Heart left ventricle (tissue), 16 donors: Measurements from ENCODE around the gene CCDC178. TPM values are rescaled to one million over a fixed set of nuclear protein-coding genes. Genes with fewer than 3 reads are reported as not detected.
"Not testable (repeated sequence)": the region's sequence is repeated elsewhere in the genome, so short reads cannot be mapped to it uniquely, and the experiment has no call there.

Experiments used
- ATAC-seq, 4 donors: fragments of 200-7000 bp; cut with Tn5 transposase; one replicate each; pipeline ENCODE4 v1.9.1; 2020 to 2022; ENCODE audit warnings: moderate library complexity in 4 of 4, mild to moderate bottlenecking in 3 of 4, moderate number of reproducible peaks in 1 of 4
- DNase-seq, 5 donors: peaks; one replicate each; pipeline ENCODE4 v3.0.0-alpha.2; 2020
- H3K27ac ChIP-seq, 12 donors: fragments of 200-600 bp; sonication (generic) in 4 of 12; one replicate each; pipeline versions ENCODE4 v1.5.0 to v1.8.0; 2016 to 2022; ENCODE audit warnings: mild to moderate bottlenecking in 2 of 12
- H3K27me3 ChIP-seq, 9 donors: fragments of 200-600 bp; sonication (generic) in 2 of 9; one replicate each; pipeline versions ENCODE4 v1.5.1 to v1.8.0; 2016 to 2022; ENCODE audit warnings: mild to moderate bottlenecking in 3 of 9
- H3K36me3 ChIP-seq, 9 donors: fragments of 200-600 bp; sonication (generic) in 2 of 9; one replicate each; pipeline versions ENCODE4 v1.5.0 to v1.8.0; 2018 to 2022; ENCODE audit warnings: mild to moderate bottlenecking in 2 of 9
- H3K4me1 ChIP-seq, 12 donors: fragments of 200-600 bp; sonication (generic) in 4 of 12; one replicate each; pipeline versions ENCODE4 v1.5.0 to v1.8.0; 2016 to 2022; ENCODE audit warnings: mild to moderate bottlenecking in 3 of 12
- H3K4me3 ChIP-seq, 12 donors: fragments of 200-600 bp; sonication (generic) in 4 of 12; one replicate each; pipeline versions ENCODE4 v1.5.0 to v1.8.0; 2017 to 2022; ENCODE audit warnings: mild to moderate bottlenecking in 9 of 12, moderate library complexity in 4 of 12
- H3K9me3 ChIP-seq, 12 donors: fragments of 200-600 bp; sonication (generic) in 4 of 12; one replicate each; pipeline versions ENCODE4 v1.5.0 to v1.8.0; 2016 to 2022; ENCODE audit warnings: mild to moderate bottlenecking in 1 of 12
- CTCF ChIP-seq, 12 donors: fragments of 200-600 bp; sonication (generic) in 4 of 12; IDR thresholded peaks; one replicate each; pipeline versions ENCODE4 v1.5.0 to v1.8.0; 2018 to 2022; ENCODE audit warnings: antibody characterized with exemption in 12 of 12, mild to moderate bottlenecking in 5 of 12
- POLR2A ChIP-seq, 2 donors: fragments of 450-650 bp; IDR thresholded peaks; one replicate each; pipeline ENCODE4 v1.6.1; 2017; ENCODE audit warnings: antibody characterized with exemption in 2 of 2, mild to moderate bottlenecking in 2 of 2, moderate library complexity in 2 of 2
- WGBS, 4 donors: extraction: QIAGEN DNeasy Blood & Tissue Kit in 2 of 4; methylation state at CpG; one replicate each; pipeline versions ENCODE4 v1.1.5 to v1.1.7; 2013 to 2018; 5-methylcytosine and 5-hydroxymethylcytosine counted together
- intact Hi-C, 10 donors: fragments of 100-400 bp; cut with DNase I; formaldehyde crosslinking; loops; one replicate each; pipeline versions ENCODE4 v1.11.1 to v1.14.2; 2022
- polyA plus RNA-seq, 2 donors: library from polyadenylated mRNA; stranded (reverse); fragments of 200-250 nt; gene quantifications; one replicate each; pipeline ENCODE4 v1.2.3, GENCODE V29; 2013
- total RNA-seq, 9 donors: library from RNA; depleted of rRNA in 2 of 9; stranded (reverse); fragments of >200 nt in 2 of 9; fragmentation: NEBNext Ultra II Directional in 3 of 9; extraction: Animal tissue kit (Norgen Biotek cat#: 25700) in 3 of 9; gene quantifications; one replicate each; pipeline versions ENCODE4 v1.1.0 to v1.2.4, GENCODE V29; 2016 to 2023
- donor health status: ischemic (EF 13 %, LVEDD 7.1; RV severe dilation, severe dysfunction).
- donor health status: healthy with polysubstance abuse.
- donor health status: DM: no; HTN: yes; CAD: no.
- donor health status: DM: no; HTN: no; CAD: no.
- donor health status: ischemic (EF 25% LVEDD 6.9; RV normal size, moderate dysfunction).
- donor health status: ischemic (EF 25% LVEDD 5.7; RV mildly dilated, moderate dysfunction).
- donor health status: healthy.
- donor health status: DM: yes; HTN: yes; CAD: no.
- donor health status: ischemic (EF 35%, LVEDD 5.7; RV mildly dilated, moderate dysfunction).
- donor health status: nonischemic (EF 11% LVEDD 7.7; RV severe dilation, severe dysfunction).
- donor health status: DM: yes; HTN: yes; CAD: no.
- donor health status: PGD.
- donor health status: ischemic (EF 29% LVEDD 5.4; RV normal size, mild dysfunction).
- donor health status: nonischemic (EF 23%, LVEDD 6.1; RV moderate dilation, normal function).

CCDC178 gene
- total and polyA plus RNA-seq, 11 donors, result 0.23 to 1.00 (median 0.41) TPM; not detected in 3

GRCh38 chr18:33427549-33427948, 13.0 kb downstream of the CCDC178 start:
- H3K27ac ChIP-seq, result no peak overlapping the region
- no peaks in the 10 kb centered on the region for H3K4me1 ChIP-seq
- H3K27me3 ChIP-seq, result no peaks in the 10 kb centered on the region
- intact Hi-C loops, result no loop called here
- TF ChIP-seq POLR2A (IDR thresholded peaks at IDR 0.05), result no peak
- TF ChIP-seq CTCF (IDR thresholded peaks at IDR 0.05), result no peak
- H3K9me3 ChIP-seq, result no peaks in the 10 kb centered on the region
- DNase-seq (no peak), ATAC-seq (no peak)
- H3K36me3 ChIP-seq, result no peaks in the 10 kb centered on the region
- no peak overlapping the region for H3K4me3 ChIP-seq
- WGBS, 4 donors, result 79 to 85% (median 84%) methylated on average over 2 of the region's 2 CpGs

GRCh38 chr18:33424266-33424946, 16.1 kb downstream of the CCDC178 start:
- Histone ChIP-seq H3K9me3 (peaks cover 0 to 3% (median 0%) of the 10 kb centered on the region in 12 donors), H3K4me3 (no peak overlapping the region), H3K36me3 (no peaks in the 10 kb centered on the region), H3K4me1 (no peaks in the 10 kb centered on the region), H3K27ac (no peak overlapping the region), H3K27me3 (no peaks in the 10 kb centered on the region)
- ATAC-seq (no peak), DNase-seq (no peak)
- WGBS, 4 donors, result 68 to 70% (median 69%) methylated on average over 14 of the region's 14 CpGs
- intact Hi-C loops, result no loop called here
- TF ChIP-seq POLR2A (IDR thresholded peaks at IDR 0.05), result no peak
- no peak for TF ChIP-seq CTCF (IDR thresholded peaks at IDR 0.05)

GRCh38 chr18:33421225-33421624, 19.3 kb downstream of the CCDC178 start:
- H3K9me3 ChIP-seq, result peaks cover 0 to 12% (median 0%) of the 10 kb centered on the region in 12 donors
- TF ChIP-seq POLR2A (IDR thresholded peaks at IDR 0.05) (no peak), CTCF (IDR thresholded peaks at IDR 0.05) (no peak)
- WGBS, 4 donors, result 43 to 79% (median 51%) methylated on average over 1 of the region's 1 CpG
- ATAC-seq (no peak), DNase-seq (no peak)
- no peaks in the 10 kb centered on the region for H3K36me3 ChIP-seq
- intact Hi-C loops, result no loop called here
- H3K4me3 ChIP-seq, result no peak overlapping the region
- H3K4me1 ChIP-seq, result no peaks in the 10 kb centered on the region
- no peaks in the 10 kb centered on the region for H3K27me3 ChIP-seq
- no peak overlapping the region for H3K27ac ChIP-seq

- DNase-seq (no peak), ATAC-seq (no peak)
- H3K4me1 ChIP-seq, result no peaks in the 10 kb centered on the region
- H3K27me3 ChIP-seq, result no peaks in the 10 kb centered on the region
- H3K4me3 ChIP-seq, result no peak overlapping the region
- intact Hi-C loops, result loop anchor here in 1 of 10 donors (10.0 kb wide), 1 partner anchor 60 kb away; no protein-coding TSS in a partner anchor
- H3K9me3 ChIP-seq, result no peaks in the 10 kb centered on the region
- H3K36me3 ChIP-seq, result no peaks in the 10 kb centered on the region
- H3K27ac ChIP-seq, result no peak overlapping the region
- no peak for TF ChIP-seq POLR2A (IDR thresholded peaks at IDR 0.05)
- TF ChIP-seq CTCF (IDR thresholded peaks at IDR 0.05), result peak in 6 of 12 donors; percentile 9 to 45 (median 30)
These were observed 36.2 kb downstream of the CCDC178 start for GRCh38 chr18:33404244-33404873.

GRCh38 chr18:33398939-33399338, 41.6 kb downstream of the CCDC178 start:
- H3K4me3 ChIP-seq, H3K4me1 ChIP-seq, ATAC-seq, H3K27ac ChIP-seq, H3K36me3 ChIP-seq, DNase-seq, H3K27me3 ChIP-seq, H3K9me3 ChIP-seq: not testable (repeated sequence)
- intact Hi-C loops, result loop anchor here in 1 of 10 donors (10.0 kb wide), 1 partner anchor 56 kb away; no protein-coding TSS in a partner anchor
- WGBS, 4 donors, result 90 to 93% (median 91%) methylated on average over 8 of the region's 8 CpGs
